SIG-M5 (cell line): ENCODE measurements around the gene TMEM63C.

Experiments used
- DNase-seq: peaks from one replicate; lab custom pipeline; 2025; lab: John Stamatoyannopoulos, UW

TMEM63C gene

GRCh38 chr14:77258566-77258965, 77.0 kb downstream of the TMEM63C start:
- no peak for DNase-seq

DNA sequence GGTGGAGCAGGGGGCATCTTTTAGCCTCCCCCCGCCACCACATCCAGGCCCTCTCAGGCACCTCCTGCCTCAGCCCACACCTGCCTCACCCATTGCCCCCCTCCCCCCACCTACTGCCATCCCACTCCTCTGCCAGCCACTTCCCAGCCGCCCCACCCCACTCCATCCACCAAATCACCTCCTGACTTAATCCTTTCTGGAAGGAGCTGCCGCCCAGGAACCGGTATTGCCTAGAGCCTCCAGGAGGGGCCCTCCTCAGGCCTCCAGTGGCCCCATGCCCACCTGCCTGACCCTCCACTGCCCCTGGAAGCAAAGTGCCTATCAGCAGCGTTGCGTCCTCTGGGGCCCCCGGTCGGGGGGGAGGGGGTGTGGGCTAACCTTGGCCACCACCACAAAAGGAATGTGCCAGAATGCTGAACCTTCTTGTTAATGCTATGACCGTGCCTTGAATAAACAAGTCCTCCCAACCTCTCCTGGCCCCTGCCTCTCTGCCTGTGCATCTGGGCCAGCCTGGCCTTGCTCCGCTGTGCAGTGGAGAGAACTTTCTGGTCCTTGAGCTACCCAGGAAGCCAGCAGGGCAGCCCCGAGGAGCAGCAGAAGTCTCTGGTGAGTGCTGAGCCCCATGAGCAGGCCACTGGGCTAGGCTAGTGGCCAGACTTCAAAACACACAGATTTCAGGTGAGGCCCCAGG, 77.6 kb downstream of the TMEM63C start:
- DNase-seq, result no peak

GRCh38 chr14:77260199-77260598, 78.6 kb downstream of the TMEM63C start:
- DNase-seq, result no peak

DNA sequence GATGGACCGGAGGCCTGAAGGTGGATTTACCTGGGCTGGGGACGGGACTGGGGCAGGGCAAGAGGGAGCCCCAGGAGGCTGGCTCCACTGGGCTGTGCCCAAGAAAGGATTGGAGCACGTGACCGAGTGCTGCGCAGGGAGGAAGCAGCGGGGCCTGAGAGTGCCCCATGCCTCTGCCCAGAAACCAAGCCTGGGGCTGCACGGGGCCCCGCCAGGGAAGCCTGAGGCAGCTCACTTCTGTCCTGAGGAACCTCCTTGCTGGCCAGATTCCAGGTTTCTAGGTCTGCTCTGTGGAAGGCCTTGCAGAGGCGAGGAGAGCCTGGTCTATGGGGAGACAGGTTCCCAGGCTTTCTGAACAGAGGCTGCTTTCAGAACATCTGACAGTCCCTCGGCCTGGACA, 79.0 kb downstream of the TMEM63C start:
- DNase-seq, result no peak

DNA sequence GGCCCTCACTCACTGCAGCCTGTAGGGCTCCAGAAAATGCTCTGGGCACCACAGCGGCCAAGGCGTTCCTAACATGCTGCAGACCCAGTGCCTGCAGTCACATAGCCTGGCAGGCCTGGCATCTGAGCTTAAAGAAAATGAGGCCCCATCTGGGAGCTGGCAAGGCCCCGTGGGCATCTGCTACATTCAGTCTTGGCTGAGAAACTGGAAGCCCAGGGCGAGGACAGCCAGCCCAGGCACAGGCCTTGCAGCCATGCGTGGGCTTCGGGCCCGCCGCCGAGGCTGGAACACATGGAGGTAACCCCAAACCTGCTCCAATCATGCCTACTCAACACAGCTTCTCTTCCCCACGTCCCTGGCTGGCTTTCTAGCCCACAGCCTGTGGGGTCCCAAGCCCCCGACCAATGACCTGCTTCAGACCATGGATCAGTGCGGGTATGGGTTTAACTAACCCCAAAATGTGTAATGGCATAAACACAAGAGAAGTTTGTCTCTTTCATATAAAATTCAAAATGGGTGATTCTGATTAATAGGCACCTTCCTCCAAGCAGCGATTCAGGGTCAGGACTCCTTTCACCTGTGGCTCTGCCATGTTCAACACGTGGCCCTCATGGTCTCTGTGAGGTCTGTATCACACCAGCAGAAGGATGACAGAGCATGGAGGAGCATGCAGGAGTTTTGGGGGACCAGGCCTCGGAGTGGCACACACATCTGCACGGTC, 83.0 kb downstream of the TMEM63C start:
- DNase-seq, result no peak

- DNase-seq, result no peak
Measured at GRCh38 chr14:77265187-77265515, 83.6 kb downstream of the TMEM63C start.

GRCh38 chr14:77265561-77266335, 84.2 kb downstream of the TMEM63C start:
- no peak for DNase-seq

- DNase-seq, result no peak
Measured at GRCh38 chr14:77266336-77266735, 84.7 kb downstream of the TMEM63C start.

- DNase-seq, result no peak
Measured at GRCh38 chr14:77267937-77268699, 86.5 kb downstream of the TMEM63C start.

- no peak for DNase-seq
Measured at GRCh38 chr14:77268989-77269600, 87.5 kb downstream of the TMEM63C start.

DNA sequence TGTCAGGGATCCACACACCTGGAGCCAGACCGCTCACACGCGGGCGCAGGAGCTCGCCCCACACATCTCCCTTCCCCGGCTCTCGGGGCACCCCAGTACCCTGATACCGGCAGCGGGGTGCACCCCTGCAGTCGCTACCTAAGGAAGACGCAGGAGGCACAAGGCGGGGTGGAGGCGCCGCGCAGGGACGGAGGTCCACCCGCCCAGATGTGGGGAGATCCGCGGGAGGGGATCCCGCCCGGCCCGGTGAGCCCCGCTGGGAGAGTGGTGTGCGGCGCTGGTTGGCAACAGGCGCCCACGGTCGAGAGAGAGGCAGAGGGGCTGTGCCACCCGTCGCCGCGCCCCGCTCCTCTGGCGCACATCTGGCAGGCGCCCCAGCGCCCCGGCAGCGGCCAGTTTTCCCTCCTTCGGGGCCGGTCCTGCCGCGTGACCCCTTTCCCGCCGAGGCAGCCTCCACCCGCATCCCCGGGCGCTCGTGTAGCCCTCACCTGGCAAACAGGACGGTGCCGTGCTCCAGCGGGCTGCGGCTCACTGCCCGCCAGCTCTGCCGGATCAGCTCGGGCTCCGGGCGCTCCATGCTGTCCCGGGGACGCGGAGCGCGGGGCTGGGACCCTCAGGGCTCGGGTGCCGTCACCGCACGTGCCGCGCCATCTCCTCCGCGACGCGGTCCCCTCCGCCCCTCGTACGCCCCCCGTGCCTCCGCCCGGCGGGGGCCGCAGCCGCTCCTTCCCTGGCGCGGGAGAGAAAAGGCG, 88.9 kb downstream of the TMEM63C start:
- DNase-seq, result no peak

- DNase-seq, result no peak
Measured at GRCh38 chr14:77271113-77271710, 89.6 kb downstream of the TMEM63C start, which contains the start of gene NGB. Gene NGB, minus strand, starts transcription at chr14:77271206. Its CDS starts 269 bp downstream, at chr14:77270937.

- no peak for DNase-seq
Measured at GRCh38 chr14:77272261-77272660, 90.7 kb downstream of the TMEM63C start.

DNA sequence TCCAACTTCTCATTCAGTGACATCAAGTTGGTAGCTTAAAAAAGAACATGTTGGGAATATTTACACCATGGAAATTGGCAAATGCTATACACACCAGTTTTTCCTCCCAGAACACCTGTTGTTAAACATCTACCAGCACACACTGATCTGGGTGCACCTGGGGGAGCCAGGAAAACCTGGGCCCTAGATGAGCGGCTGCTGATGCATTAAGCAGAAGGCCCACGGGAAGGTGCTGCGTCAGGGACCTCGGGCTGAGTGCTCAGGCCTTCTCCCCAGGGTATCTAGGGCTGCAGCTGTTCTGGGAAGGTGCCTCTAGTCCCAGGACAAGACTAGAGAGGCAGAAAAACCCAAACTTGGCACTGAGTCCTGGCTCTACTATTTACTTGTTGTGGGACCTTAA, 92.2 kb downstream of the TMEM63C start:
- DNase-seq, result no peak

- DNase-seq, result no peak
Measured at GRCh38 chr14:77275041-77275580, 93.5 kb downstream of the TMEM63C start.

- DNase-seq, result no peak
Measured at GRCh38 chr14:77275601-77276017, 94.0 kb downstream of the TMEM63C start.

DNA sequence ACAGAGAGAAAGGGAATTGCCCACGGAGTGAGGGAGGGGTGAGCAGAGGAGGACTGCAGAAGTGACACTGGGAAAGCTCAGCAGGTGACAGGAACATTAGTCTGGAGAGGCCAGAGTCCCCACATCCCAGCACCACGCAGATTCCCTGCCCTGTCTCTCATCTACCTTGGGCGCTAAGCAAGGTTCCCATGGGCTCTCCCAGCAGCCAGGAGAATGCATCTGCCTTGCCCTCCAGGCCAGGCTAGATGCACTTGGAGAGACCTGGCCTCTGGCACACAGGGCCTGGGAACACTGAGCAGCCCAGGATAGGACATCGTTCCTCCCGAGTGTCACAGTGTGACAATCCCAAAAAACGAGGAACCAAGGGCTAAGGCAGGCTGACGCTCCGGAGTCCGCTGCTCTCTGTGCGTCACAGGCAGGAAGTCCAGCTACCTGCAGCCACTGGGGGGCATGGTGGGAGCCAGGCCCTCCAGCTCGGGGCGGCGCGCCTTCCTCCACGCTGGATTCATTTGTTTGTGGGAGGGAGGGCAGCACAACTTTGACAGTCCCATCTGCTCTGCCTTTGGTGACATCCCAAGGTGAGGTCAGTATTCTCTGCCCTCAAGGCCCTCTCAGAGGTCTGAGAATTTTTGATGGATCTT, 94.8 kb downstream of the TMEM63C start:
- no peak for DNase-seq

DNA sequence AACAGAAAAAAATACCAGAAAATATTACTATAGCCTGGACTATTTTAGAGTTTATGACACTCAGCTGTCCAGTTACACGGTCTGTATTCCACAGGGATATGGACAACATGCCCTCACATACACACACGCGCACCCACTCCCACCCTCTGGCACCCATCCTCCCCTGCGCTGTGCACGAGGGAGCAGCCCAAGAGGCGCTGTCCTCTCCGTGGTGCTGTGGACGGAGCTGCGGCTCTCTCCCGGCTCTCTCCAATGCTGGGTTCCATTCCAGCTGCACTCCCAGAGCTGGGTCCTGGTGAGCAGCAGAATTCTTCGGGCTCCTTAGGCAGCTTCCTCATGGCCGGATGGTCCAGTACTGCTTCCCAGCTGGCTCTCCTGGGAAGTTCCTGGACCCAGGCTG, 95.4 kb downstream of the TMEM63C start:
- DNase-seq, result no peak

DNA sequence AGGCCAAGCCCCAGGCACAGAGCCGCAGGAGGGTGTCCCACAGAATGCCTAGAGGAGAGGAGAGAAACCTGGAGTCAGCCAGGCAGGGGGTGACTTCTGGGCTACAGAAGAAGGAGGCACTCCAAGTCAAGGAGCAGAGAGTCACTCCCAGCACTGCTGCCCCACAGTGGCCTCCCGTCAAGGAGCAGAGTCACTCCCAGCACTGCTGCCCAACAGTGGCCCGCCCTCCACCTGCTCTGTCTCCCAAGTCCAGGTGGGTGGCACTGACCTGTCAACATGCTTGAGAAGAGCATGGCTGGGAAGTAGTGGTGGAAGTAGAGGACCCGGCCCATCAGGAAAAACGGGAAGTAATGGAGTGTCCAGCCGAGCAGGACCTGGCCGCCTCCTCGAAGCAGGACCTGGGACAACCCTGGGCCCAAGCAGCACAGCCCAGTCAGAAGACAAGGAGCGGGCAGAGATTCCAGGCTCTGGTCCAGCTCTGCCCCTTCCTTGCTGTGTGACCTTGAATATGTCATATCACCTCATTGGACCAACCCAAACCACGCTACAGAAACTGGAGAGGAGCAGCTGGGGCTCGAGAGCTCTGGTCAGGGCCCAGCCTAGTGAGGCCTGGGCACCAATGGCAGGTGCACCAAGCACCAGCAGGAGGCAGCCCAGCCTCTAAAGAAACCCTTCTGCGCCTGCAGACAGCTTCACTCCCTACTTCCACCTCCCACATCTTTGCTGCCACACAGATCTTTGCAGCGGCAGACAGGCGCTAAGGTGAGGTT, 97.0 kb downstream of the TMEM63C start:
- no peak for DNase-seq
